Measurements from ENCODE around the gene CLDN9.

The CLDN9 gene

GRCh38 chr16:3012828-3013420 lies at the start of gene CLDN9:
Gene CLDN9, plus strand, starts transcription at chr16:3012923. Its CDS starts 440 bp downstream, at chr16:3013363.
- DNase-seq = no peak

GRCh38 chr16:2963074-2963722 lies 49.5 kb upstream of the CLDN9 start:
- DNase-seq = peak; percentile 52

GRCh38 chr16:2963723-2964474 lies 48.8 kb upstream of the CLDN9 start, which contains the start of gene KREMEN2:
Gene KREMEN2, plus strand, starts transcription at chr16:2964275. Its CDS starts 246 bp downstream, at chr16:2964521.
- peak; percentile 40 for DNase-seq

GRCh38 chr16:2964475-2965336 lies 48.0 kb upstream of the CLDN9 start:
- no peak for DNase-seq

GRCh38 chr16:2966043-2966807 lies 46.5 kb upstream of the CLDN9 start:
- DNase-seq = no peak

- DNase-seq = no peak
These were observed 45.9 kb upstream of the CLDN9 start for GRCh38 chr16:2966808-2967191.

GRCh38 chr16:2967211-2967631 lies 45.5 kb upstream of the CLDN9 start:
- DNase-seq = no peak

- DNase-seq = no peak
These were observed 45.0 kb upstream of the CLDN9 start for GRCh38 chr16:2967721-2968161.

GRCh38 chr16:2968368-2968737 lies 44.4 kb upstream of the CLDN9 start:
- no peak for DNase-seq

- peak; percentile 62 for DNase-seq
These were observed 43.8 kb upstream of the CLDN9 start, which contains the start of gene PAQR4 for GRCh38 chr16:2968738-2969544. Gene PAQR4, plus strand, starts transcription at chr16:2969348. Its CDS starts 327 bp downstream, at chr16:2969675.

GRCh38 chr16:2969545-2970521 lies 42.9 kb upstream of the CLDN9 start:
- DNase-seq = peak; percentile 55

- no peak for DNase-seq
These were observed 42.2 kb upstream of the CLDN9 start for GRCh38 chr16:2970563-2970962.

- DNase-seq = no peak
These were observed 41.4 kb upstream of the CLDN9 start for GRCh38 chr16:2971134-2971984.

GRCh38 chr16:2971985-2972784 lies 40.5 kb upstream of the CLDN9 start:
- no peak for DNase-seq

GRCh38 chr16:2973093-2973492 lies 39.6 kb upstream of the CLDN9 start:
- no peak for DNase-seq

GRCh38 chr16:2973605-2974318 lies 39.0 kb upstream of the CLDN9 start:
- DNase-seq = no peak

- DNase-seq = no peak
These were observed 38.2 kb upstream of the CLDN9 start for GRCh38 chr16:2974319-2975056.

All from activated T-cell treated with anti-CD3 and anti-CD28 coated beads for 4 hours (primary cell).